NCI-H82 treated with DMSO at 0.1 percent for 48 hours (cell line): ENCODE measurements around the gene SPACA5.
"Not testable (repeated sequence)": the region's sequence is repeated elsewhere in the genome, so short reads cannot be mapped to it uniquely, and the experiment has no call there.

Source experiments
- DNase-seq: peaks from one replicate; lab custom pipeline; 2025; ENCODE audit not compliant: unreplicated experiment; lab: John Stamatoyannopoulos, UW

Gene SPACA5

DNA sequence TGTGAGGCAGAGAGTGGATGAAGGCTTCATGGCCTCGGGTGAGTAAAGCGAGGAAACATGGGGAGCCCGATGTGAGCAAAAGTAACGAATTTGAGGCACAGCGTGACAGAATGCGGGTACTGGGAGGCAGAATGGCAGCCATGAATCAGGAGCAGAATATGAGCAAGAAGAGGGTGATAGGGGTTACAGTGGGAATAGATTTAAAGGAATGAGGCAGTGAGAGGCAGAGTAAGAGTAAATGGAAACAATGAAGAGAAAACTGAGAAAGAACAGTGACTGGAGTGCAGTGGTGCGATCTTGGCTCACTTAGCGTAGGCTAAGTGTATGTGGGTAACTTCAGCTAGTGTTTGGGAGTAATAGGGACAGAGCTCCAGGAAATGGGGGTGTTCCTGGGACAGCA, at the start of gene SPACA5:
SPACA5 (plus strand) TSS at position 301 of the 400 bp plus-strand sequence. CDS start 815 bp downstream, outside the sequence.
- DNase-seq = not testable (repeated sequence)

DNA sequence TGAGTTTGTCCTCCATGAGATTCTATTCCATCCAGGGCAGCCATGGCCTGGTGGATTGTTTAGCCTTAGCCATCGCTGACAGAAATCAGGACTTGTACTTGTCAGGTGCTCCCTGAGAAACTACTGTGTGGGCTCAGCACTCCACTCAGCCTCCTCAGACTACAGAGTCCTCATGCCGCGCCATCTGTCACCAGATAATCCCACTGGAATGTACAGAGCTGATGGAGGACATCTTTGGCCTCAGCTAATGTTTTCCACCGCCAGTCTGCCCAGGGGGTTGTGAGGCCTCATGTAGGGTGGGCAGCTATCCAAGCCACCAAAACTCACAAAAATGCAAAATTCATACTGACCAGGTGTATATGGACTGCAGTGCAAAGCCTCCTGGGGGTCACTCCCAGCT, 48.6 kb upstream of the SPACA5 start:
- peak; percentile 24 for DNase-seq

DNA sequence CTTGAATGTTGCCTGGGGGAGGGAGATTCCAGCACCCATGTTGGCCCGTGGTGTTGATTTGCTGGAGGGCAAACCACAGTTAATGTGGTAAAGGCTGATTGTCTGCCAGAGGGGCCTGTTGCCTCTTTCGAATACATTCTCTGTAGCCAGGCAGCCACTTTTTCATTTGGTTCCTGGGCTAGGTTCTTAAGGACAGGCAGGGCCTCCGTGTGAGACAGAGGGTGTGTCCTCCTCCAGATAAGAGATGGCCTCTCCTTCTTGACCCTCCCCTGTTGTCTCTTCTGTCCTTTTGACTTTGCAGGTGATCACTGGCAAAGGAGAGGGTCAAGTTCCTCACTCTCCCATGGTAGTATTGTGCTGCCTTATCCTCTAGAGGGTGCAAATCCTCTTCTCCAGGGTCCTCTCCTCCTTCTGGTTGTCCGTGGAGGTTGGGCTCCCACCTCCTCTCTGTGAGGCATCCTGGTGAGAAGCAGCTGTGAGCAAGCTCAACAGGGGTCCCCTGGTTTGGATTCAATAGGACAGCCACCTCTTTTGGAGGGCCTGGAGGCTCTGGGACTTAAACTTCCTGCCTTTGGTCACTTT, 47.9 kb upstream of the SPACA5 start:
- no peak for DNase-seq

DNA sequence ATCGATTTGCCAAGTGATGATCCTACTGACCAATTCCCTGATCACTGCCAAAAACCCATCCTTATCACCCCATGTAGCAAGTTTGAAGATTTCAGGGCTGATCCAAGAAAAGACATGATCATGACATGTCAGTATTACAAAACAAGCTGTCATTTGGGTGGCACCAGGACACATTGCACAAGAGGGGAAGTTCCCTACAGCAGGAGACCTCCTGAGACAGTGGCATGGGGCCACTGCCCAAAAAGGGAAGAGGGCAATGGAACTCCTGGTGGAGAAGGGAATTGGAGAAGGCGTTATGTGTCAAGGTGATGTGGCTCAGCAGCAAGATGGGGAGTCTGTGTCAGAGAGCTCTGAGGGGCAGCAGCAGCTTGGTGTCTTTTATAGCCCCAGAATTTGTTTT, 46.4 kb upstream of the SPACA5 start:
- no peak for DNase-seq

DNA sequence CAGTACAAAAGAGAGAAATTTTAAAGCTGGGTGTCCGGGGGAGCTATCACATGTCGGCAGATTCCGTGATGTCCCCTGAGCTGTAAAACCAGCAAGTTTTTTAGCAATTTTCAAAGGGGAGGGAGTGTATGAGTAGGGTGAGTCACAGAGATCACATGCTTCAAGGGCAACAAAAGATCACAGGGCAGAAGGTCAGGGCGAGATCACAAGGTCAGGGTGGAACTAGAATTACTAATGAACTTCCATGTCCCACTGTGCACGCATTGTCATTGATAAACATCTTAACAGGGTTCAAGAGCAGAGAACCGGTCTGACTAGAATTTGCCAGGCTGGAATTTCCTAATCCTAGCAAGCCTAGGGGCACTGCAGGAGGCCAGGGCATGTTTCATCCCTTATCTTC, 45.0 kb upstream of the SPACA5 start:
- not testable (repeated sequence) for DNase-seq

DNA sequence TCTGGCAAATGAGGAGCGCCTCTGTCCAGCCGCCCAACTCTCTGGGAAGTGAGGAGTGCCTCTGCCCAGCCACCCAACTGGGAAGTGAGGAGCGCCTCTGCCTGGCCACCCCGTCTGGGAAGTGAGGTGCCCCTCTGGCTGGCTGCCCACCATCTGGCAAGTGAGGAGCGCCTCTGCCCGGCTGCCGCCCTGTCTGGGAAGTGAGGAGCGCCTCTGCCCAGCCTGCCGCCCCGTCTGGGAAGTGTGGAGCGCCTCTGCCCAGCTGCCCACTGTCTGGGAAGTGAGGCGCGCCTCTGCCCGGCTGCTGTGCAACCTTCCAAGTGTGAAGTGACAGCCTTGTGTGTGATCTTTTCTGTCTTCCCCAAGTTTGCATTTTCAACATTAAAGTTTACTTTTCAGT, 41.3 kb upstream of the SPACA5 start:
- not testable (repeated sequence) for DNase-seq

DNA sequence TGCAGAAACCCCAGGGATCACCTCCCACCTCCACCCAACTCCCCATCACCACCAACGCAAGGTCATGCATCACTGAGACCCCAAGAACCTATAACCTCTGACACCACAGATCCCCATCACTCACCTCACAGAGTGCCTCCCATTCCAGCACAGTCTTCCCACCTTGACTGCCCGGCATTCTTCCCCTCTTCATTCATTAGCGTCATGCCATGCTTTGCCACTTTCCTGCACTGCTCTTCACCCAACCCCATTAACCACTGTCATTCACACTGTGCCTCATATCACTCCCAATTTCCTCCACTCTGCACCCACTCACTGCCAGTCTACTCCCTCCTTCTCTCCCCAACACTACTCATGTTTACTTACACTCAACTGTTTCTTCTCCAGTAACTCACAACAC, 33.6 kb upstream of the SPACA5 start:
- DNase-seq = no peak

DNA sequence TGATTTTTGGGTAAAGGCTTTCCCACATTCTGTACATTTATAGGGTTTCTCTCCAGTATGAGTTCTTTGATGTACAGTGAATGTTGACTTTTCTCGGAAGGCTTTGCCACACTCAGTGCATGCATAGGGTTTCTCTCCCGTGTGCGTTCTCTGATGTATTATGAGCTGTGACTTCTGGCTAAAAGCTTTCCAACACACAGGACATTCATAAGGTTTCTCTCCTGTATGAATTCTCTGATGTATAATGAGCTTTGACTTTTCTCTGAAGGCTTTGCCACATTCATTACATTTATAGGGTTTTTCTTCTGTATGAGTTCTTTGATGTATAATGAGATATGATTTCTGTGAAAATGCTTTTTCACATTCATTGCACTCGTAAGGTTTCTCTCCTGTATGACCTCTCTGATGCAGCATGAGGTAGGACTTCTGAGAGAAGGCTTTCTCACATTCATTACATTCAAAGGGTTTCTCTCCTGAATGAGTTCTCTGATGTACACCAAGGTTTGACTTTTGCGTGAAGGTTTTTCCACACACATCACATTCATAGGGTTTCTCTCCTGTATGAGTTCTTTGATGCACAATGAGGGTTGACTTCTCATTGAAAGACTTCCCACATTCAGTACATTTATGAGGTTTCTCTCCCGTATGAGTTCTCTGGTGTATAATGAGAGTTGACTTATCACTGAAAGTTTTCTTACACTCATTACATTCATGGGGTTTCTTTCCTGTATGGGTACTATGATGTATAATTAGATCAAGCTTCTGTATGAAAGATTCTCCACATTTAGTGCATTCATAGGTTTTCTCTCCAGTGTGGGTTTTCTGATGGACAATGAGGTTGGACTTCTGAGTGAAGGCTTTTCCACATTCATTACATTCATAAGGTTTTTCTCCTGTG, 30.3 kb upstream of the SPACA5 start:
- no peak for DNase-seq

DNA sequence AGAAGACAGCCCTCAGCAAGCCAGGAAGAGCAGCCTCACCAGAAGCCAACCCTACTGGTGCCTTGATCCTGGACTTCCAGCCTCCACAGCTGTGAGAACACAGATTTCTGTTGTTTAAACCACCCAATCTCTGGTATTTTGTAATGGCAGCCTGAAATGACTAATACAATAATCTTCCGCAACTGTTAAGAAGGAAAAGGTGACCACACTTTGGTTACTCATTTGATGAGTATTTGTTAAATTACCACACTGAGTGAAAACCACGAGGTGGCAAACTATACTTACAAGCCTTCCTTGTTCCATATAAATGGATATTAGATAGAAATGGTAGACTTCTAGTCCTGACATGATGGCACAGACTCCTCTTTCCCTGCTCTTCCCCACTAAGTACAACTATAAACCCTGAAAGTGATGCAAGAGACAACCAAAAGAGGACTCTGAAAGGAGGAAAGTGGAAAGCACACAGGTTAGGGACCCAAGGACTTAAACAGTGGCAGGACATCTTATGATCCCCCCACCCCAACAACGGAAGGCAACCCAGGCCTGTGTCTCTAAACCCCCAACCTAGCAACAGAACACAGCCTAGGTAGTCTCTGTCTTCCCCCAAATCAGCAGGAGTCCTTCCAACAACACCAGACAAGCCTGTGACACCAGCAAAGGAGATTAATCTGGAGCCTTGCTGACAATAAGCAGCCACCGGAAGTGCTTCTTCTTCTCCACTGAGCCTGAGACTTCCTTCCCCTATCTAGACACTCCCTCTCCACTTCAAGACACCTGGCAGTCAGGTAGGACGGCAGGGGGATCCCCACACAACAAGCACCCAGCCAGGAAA, 15.3 kb upstream of the SPACA5 start:
- no peak for DNase-seq

DNA sequence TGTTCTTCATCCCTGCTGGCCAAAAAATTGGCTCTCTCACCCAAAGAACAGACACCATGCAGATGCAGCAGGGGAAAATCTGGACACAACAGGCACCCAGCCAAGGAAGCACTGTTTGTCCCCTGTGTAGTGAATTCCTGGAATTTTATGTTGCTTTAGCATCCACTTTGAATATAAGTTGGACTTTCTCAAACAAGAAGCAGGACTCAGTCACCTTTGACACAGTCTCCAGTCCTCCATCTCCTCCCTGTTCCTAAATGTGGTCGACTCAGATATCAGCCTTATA, 14.8 kb upstream of the SPACA5 start:
- DNase-seq = no peak

DNA sequence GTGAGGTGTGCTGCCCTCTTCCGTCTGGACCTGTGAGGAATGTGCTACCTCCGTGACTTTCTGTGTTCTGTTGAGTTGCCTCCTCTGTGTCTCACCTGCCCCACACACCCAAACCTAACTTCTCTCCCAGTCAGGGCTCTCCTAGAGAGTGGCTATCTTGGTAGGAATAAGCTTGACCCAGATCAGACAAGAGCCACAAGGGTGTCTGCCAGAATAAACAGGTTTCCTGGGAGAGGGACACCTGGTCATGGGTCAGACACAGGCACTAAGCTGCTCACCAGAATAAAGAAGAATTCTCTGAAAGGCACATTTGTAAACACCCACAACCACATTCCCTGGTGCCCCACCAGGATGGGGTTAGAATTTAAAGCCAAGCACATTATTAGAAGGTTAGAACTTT, 14.1 kb upstream of the SPACA5 start:
- DNase-seq = no peak

DNA sequence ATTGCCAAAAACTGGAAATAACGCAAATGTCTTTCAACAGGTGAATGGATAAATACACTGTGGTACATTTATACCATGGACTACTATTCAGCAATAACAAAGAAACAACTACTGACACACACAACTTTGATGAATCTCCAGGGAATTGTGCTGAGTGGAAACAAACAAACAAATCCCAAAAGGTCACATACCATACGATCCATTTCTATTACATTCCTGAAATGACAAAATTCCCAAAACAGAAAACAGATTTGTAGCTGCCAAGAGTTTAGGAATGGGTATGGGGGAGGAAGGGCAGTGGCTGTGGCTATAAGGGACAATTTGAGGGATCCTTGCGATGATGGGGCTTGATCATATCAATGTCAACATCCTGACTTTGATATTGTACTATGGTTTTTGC, 5.5 kb upstream of the SPACA5 start:
- DNase-seq = no peak

DNA sequence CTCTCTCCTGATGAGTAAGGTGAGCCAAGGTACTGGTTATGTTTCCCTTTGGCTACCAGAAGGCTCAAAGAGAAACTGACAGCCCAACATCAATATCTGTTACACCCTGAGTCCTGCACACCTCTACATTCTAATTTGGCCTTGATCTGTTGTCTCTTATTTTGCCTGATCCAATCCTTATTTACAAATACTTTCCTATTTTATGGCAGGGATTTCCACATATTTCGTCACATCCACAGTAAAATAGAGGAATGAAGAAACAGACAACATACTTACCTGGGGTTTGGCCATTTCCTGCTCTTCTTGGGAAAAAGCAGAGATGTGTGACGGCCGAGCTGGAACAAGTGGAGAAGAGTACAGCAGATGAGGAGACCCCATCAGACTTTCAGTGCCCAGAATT, 4.5 kb upstream of the SPACA5 start:
- DNase-seq = no peak

DNA sequence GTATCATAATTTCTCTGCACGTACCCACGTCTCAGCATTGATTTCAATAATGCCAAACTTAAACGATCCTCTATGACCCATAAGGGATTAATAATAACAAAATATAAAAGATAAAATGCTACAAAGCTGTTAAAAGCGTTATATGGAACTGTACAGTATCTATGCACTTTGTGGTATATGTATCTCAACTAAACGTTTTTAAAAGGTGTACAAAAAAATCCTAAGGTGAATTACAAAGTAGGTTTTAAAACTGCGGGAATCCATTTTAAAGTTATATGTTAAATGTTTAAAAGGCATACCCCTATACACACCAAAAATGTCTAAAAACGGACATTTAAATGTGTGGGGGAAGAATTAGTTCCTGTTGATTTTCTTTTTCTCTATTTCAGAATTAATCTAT, 3.9 kb upstream of the SPACA5 start:
- no peak for DNase-seq

DNA sequence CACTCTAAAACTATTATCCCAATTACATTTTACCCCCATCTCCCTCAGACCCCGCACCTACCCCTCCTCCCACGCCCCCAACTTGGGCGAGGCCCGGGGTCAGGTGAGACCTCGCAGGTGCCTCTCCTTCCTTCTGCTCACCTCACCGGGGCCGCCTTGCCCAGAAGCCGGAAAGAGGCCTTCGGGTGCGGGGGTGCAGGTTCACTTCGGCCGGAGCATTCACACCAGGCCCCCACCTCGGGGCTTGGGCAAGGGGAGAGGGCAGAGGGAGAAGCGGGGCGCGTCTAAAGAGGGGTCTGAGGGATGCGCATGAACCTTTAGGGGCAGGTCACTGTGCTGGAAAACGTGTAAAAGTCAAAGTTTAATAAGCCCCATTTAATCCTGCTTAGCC, 3.4 kb upstream of the SPACA5 start:
- DNase-seq = no peak

DNA sequence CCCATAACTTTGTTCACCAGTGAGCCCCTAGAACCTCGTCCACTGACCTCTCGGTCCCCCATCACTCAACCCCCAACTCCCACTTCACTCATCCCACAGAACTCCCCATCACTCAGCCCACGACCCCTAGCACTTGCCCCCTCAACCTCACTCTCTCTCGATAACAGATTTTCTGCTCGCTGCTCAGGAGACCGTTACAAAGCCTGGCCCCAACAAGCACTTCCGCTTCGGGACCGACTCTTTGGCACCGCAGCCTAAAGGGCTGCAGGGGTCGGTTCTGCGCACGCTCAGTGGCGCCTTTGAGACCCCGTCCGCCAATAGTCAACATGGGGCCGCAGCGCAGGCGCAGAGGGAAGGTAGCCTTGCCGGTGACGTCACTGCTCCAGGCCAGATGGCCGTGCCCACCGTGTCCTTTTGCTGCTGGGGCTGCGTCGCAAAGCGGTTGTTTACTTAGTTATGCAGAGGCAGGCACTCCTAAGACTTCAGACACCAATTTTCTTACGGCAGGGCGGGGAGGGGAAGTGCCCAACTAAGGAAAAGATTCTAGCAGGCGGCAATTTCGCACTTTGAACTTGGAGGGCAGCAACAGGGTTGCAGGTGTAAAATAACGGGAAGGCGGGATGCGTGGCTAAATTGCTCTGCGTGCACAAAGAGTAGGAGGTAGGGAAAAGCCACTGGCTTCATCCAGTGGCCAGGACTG, 2.9 kb upstream of the SPACA5 start, which contains the start of gene ZNF182:
ZNF182 (minus strand) TSS at position 232 of the 700 bp plus-strand sequence. CDS start 1,380 bp downstream, outside the sequence.
- peak; percentile 92 for DNase-seq

DNA sequence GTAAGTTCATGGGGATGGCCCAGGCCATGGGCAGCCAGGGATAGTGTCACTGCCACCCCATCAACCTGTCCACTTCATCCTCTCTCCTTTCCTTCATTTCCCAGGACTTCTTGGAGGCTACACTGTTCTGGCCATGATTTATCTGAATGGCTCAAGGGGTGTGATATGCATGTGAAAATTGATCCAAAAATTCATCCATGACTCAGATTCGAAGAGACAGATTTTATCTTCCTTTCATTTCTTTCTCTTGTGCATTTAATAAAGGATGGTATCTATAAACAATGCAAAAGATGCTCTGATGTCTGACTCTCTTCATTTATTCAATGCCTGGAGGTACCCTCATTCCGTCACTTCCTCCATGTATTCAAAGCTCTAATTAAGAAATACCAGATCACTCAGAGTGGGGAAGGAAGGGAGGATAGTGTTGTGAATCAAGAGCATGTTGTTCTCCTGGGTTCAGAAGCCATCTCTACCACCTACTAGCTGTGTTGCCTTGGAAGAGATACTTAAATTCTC, 2.7 kb downstream of the SPACA5 start:
- not testable (repeated sequence) for DNase-seq

DNA sequence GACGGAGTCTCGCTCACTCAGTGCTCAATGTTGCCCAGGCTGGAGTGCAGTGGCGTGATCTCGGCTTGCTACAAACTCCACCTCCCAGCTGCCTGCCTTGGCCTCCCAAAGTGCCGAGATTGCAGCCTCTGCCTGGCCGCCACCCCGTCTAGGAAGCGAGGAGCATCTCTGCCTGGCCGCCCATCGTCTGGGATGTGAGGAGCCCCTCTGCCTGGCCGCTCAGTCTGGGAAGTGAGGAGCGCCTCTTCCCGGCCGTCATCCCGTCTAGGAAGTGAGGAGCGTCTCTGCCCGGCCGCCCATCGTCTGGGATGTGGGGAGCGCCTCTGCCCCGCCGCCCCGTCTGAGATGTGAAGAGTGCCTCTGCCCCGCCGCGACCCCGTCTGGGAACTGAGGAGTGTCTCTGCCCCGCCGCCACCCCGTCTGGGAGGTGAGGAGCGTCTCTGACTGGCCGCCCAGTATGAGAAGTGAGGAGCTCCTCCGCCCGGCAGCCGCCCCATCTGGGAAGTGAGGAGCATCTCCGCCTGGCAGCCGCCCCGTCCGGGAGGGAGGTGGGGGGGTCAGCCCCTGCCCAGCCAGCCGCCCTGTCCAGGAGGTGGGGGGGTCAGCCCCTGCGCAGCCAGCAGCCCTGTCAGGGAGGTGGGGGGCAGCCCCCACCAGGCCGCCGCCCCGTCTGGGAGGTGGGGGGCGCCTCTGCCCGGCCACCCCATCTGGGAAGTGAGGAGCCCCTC, 10.0 kb downstream of the SPACA5 start:
- not testable (repeated sequence) for DNase-seq

DNA sequence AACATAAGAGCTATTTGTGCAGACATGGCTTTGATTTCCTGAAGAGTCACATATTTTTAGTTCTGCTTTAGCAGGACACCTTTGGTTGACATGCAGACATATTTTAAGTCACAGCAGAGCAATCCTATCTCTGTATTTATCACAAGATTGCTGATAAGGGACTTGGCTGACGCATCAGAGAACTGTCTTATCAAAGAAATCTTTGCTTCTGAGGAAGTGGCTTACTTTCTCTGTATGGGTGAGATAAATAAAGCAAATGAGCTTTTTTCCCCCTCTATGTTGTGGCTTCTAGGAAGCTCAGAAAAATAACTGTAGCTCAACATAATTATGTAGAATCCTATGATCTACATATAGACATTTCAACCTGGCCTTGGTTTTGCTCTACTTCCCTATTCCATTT, 13.1 kb downstream of the SPACA5 start:
- DNase-seq = not testable (repeated sequence)

DNA sequence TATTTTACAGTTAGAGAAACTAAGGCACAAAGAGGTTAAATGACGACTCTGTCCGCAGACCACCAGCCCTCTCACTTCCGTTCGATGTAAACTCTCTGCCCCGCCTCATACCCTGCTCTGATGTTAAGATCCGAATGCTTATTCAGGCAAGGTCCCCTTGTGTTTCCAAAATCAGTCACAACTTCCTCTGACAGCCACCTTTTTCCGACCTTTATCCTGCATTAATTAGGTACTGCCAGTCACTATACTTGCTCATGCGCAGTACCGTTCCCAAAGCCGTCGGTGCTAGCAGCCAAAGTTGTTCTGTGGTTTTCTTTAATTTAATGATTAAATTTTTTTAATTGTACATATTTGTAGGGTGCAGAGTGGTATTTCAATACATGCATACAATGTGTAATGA, 13.7 kb downstream of the SPACA5 start:
- not testable (repeated sequence) for DNase-seq
